ENCODE measurements around the gene KIF26A.

DNA sequence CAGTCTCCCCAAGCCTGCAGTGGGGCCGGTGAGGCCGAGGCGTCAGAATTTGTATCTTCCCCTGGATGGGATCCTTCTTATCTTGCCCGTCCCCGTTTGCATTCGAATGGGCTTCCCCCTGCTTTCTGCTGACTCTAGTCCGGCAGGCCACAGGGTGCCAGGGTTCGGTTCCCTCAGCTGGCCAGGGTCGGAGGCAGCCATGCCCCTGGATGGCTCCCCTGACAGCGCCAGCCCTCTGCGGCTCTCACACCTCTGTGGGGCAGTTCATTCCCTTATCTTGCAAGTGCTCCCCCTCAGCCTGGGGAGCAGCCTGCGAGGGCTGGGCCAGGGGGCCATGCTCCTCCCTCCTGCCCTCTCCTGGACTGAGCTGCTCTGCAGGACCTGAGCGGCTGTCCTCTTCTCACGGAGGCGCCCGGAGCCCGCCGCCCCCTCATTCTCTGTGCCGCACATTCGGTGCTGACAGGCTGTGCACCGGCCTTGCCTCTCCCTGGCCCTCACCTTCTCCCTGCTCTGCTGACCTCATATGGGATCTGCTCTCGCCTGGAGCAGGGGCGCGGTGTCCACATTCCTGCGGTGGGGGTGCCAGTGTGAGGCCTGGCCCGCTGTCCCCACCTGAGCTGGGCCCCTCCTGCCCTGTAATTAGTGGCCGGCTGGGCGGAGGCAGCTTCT, 32.8 kb downstream of the KIF26A start:
- TF ChIP-seq EP300 (IDR thresholded peaks at IDR 0.05) (no peak), POLR2AphosphoS5 (IDR thresholded peaks at IDR 0.05) (no peak)
- TF ChIP-seq, protein P1, sequence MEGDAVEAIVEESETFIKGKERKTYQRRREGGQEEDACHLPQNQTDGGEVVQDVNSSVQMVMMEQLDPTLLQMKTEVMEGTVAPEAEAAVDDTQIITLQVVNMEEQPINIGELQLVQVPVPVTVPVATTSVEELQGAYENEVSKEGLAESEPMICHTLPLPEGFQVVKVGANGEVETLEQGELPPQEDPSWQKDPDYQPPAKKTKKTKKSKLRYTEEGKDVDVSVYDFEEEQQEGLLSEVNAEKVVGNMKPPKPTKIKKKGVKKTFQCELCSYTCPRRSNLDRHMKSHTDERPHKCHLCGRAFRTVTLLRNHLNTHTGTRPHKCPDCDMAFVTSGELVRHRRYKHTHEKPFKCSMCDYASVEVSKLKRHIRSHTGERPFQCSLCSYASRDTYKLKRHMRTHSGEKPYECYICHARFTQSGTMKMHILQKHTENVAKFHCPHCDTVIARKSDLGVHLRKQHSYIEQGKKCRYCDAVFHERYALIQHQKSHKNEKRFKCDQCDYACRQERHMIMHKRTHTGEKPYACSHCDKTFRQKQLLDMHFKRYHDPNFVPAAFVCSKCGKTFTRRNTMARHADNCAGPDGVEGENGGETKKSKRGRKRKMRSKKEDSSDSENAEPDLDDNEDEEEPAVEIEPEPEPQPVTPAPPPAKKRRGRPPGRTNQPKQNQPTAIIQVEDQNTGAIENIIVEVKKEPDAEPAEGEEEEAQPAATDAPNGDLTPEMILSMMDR (IDR thresholded peaks at IDR 0.05), result no peak

Data from stomach (tissue), 4 donors.